GM12875 (cell line): Measurements from ENCODE around the gene RDH16.
"Not testable (repeated sequence)": the region's sequence is repeated elsewhere in the genome, so short reads cannot be mapped to it uniquely, and the experiment has no call there.

ENCODE experiments used
- H3K4me3 ChIP-seq: one replicate; pipeline ENCODE4 v1.5.1; 2011; ENCODE audit warnings: low read depth, low read length, control low read depth
- TF ChIP-seq, protein P1 (sequence below): IDR thresholded peaks from 2 replicates; pipeline ENCODE4 v1.5.1; 2011; ENCODE audit warnings: low read depth, mild to moderate bottlenecking, control low read depth, inconsistent platforms, low read length, moderate library complexity, borderline replicate concordance; ENCODE audit not compliant: insufficient read depth

Gene RDH16

DNA sequence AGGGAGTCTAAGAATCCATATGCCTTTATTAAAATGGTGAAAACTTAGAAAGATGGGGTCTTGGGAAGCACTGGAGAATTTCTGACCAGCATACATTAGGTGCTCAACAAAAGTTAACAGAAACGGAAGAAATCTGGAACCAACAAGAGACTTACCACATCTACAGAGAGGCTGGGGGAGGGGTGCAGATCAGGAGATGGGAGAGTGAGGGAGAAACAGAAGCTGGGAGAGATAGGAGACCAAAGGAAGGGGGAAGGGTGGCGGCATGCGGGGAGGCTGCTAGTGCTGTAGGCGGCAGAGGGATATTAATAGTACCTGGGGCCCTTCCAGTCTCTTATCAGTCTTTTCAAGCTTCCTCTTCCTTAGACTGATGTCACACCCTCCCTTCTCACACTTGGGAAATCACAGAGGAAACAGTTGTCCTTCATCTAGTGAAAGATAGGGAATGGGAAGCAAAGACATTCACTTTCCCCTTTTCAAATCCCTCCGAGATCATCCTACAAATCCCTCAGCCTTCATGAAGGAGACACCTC, 30.9 kb upstream of the RDH16 start:
- H3K4me3 ChIP-seq: no peak overlapping the region
- TF ChIP-seq, protein P1, sequence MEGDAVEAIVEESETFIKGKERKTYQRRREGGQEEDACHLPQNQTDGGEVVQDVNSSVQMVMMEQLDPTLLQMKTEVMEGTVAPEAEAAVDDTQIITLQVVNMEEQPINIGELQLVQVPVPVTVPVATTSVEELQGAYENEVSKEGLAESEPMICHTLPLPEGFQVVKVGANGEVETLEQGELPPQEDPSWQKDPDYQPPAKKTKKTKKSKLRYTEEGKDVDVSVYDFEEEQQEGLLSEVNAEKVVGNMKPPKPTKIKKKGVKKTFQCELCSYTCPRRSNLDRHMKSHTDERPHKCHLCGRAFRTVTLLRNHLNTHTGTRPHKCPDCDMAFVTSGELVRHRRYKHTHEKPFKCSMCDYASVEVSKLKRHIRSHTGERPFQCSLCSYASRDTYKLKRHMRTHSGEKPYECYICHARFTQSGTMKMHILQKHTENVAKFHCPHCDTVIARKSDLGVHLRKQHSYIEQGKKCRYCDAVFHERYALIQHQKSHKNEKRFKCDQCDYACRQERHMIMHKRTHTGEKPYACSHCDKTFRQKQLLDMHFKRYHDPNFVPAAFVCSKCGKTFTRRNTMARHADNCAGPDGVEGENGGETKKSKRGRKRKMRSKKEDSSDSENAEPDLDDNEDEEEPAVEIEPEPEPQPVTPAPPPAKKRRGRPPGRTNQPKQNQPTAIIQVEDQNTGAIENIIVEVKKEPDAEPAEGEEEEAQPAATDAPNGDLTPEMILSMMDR: no peak

DNA sequence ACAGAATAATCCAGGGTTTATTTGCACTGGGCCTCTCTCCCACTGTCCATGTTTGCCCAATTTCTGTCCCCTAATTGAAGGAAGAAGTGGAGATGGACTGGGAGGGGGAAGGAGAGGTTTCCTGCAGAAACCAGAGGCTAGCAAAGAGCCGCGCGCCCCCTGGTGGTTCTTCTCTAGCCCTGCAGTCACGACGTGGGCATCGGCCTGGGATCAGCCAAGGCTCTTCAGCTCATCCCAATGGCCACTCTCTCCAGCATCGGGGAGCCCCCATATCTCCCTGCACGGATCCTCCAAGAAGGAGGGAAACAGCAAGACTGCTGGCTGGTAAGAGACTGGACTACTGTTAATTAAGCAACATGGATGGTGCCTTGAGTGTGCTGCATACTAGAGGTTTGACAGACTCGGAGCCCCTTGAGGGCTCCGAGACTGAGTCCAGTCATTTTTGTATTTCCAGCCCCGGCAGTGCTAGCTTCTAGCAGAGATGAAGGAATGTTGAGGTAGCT, 30.2 kb upstream of the RDH16 start:
- no peak overlapping the region for H3K4me3 ChIP-seq
- TF ChIP-seq, protein P1: peak; percentile 95

DNA sequence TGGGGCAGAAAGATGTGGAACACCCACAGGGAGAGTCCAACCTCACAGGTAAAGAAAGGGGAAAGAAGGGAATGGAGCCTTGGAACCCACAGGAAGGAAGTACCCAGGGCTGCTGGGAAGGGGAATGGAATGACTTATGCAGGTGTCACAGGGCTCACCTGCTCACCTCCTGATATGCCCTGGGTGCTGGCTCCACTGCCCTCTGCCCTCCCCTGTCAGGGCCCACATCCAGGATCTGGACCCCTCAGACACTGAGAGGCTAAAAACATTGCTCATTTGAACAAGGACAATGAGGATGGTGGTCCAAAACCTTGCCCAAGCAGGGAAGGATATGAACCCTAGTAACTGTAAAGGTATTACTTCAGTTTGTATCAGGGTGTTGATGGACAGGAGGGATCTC, 29.6 kb upstream of the RDH16 start:
- TF ChIP-seq, protein P1: no peak
- H3K4me3 ChIP-seq: no peak overlapping the region

- H3K4me3 ChIP-seq: not testable (repeated sequence)
Observed at GRCh38 chr12:56985714-56986113, 28.3 kb upstream of the RDH16 start.

GRCh38 chr12:56983386-56983785, 26.0 kb upstream of the RDH16 start:
- TF ChIP-seq, protein P1: no peak
- H3K4me3 ChIP-seq: no peak overlapping the region

DNA sequence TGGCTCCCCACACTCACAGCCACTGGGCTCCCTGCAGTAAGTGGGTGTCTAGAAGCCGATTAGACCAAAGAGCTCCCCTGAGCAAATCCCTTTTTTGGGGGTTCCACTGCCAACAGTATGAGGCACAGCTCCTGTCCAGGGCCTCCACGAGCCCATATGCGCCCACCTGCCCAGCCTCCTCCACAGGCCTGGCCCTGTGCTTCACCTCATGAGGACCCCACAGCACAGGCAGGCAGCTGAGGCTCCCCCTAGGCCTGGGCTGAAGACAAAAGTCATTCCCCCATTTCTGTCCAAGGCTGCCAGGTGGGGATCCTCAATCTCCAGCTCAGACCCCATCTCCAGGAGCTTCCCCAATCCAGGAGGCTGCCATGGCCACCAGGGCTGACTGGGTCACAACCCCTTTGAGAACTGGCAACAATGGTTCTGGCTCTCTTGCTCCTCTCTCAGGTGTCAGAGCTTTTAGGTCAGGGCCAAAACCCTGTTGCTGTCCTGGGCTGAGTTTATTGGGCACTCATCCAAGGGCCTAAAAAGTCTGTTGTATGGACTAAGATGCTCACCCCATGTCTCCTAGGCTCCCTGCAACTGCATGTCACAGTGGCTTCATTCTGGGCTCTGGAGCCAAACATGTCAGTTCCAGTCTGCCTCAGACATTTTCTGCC, 25.3 kb upstream of the RDH16 start:
- not testable (repeated sequence) for H3K4me3 ChIP-seq

GRCh38 chr12:56980941-56981530, 23.6 kb upstream of the RDH16 start:
- TF ChIP-seq, protein P1: no peak

GRCh38 chr12:56980268-56980667, 22.9 kb upstream of the RDH16 start:
- TF ChIP-seq, protein P1: no peak

More at GRCh38 chr12:56980941-56981530, 23.6 kb upstream of the RDH16 start:
- no peak overlapping the region for H3K4me3 ChIP-seq

More at GRCh38 chr12:56980268-56980667, 22.9 kb upstream of the RDH16 start:
- no peak overlapping the region for H3K4me3 ChIP-seq
